ENCODE data around the gene SLC37A1. TPM values are rescaled to one million over a fixed set of nuclear protein-coding genes. Genes with fewer than 3 reads are reported as not detected.

SLC37A1 gene
- total RNA-seq, 2 donors from 2014 or later: 6.6 to 9.6 TPM

DNA sequence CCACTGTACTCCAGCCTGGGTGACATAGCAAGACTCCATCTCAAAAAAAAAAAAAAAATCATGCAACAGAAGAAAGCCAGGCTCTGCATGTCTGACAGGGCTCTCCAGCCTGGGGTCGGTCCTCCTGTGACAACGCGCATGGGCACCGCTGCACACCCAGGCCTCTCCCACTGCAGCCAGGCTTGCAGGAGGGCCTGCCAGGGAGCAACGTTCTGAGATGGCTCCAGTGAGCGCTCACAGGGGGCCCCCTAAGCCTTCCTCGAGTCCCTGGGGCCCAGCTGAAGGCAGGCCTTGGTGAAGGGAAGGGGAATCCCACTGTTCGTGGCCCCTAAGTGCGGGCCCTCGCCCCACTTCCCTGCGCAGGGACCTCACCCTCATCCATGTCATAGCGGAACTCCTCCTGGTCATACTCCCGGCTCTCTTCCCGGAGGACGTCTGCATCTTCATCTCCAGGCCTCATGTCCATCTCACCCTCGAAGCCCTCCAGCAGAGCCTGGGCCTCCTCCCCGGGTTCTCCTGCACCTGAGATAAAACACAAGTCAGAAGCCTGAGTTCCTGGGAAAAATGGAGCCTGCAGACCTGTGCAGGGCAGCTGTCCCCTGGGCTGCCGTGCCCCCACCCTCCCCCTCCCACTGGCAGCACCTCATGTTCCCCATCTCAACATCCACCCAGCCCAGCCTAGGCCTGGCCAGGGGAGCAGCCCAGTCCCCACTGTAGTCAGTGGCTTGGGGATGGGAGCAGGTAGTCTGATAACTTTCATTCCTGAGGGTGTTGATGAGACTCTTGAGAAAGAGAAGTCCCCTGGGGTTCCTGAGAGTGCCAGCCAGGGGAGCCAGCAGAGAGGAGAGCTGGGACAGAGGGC is 37.9 kb upstream of the SLC37A1 start:
- Histone ChIP-seq H3K4me1 (ENCODE audit: control insufficient read depth in 1 of 2, low read depth in 2 of 2) (no peaks in the 10 kb centered on the region), H3K4me3 (no peak overlapping the region), H3K36me3 (no peaks in the 10 kb centered on the region), H3K27me3 (replicated peaks; ENCODE audit: insufficient read depth) (no peaks in the 10 kb centered on the region), H3K9me3 (no peaks in the 10 kb centered on the region), H3K27ac (no peak overlapping the region)
- DNase-seq (ENCODE audit: low spot score): no peak
- no peak for ATAC-seq (ENCODE audit: insufficient number of reproducible peaks, low FRiP score, low read depth)
- TF ChIP-seq, protein P1, sequence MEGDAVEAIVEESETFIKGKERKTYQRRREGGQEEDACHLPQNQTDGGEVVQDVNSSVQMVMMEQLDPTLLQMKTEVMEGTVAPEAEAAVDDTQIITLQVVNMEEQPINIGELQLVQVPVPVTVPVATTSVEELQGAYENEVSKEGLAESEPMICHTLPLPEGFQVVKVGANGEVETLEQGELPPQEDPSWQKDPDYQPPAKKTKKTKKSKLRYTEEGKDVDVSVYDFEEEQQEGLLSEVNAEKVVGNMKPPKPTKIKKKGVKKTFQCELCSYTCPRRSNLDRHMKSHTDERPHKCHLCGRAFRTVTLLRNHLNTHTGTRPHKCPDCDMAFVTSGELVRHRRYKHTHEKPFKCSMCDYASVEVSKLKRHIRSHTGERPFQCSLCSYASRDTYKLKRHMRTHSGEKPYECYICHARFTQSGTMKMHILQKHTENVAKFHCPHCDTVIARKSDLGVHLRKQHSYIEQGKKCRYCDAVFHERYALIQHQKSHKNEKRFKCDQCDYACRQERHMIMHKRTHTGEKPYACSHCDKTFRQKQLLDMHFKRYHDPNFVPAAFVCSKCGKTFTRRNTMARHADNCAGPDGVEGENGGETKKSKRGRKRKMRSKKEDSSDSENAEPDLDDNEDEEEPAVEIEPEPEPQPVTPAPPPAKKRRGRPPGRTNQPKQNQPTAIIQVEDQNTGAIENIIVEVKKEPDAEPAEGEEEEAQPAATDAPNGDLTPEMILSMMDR (IDR thresholded peaks at IDR 0.05): no peak

DNA sequence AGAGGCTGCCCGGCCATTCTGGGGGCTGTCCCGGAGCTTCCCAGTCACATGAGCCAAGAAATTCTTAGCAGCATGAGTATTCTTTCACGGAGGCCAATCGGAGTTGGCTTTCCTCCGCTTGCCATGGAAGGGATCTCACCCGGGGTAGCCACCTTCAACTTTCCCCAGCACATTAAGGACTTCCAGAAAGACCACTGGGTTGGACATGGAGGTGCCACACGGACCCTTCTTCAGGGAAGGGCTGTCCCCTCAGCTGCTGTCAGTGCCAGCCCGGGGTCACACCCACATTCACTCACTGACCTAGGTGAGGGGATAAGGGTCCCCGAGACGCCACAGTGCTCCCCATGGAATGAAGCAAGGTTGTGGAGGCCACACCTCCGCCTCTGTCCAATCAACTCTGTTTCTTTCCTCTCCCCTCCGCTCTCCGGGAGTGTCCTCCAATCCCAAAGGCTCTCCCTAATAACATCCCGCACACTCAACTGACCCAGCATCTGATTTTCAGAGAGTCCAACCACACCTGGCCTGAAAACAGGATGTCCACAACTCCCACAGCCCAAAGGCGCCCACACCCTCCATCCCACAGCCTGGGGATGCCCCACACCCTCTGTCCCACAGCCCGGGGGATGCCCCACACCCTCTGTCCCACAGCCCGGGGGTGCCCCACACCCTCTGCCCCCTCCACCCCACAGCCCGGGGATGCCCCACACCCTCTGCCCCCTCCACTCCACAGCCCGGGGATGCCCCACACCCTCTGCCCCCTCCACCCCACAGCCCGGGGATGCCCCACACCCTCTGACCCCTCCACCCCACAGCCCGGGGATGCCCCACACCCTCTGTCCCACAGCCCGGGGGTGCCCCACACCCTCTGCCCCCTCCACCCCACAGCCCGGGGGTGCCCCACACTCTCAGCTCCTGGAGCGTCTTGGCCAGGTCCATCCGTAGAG is 37.0 kb upstream of the SLC37A1 start:
- H3K4me3 ChIP-seq: no peak overlapping the region
- DNase-seq (ENCODE audit: low spot score) (no peak), ATAC-seq (ENCODE audit: insufficient number of reproducible peaks, low FRiP score, low read depth) (no peak)
- H3K4me1 ChIP-seq (ENCODE audit: control insufficient read depth in 1 of 2, low read depth in 2 of 2): no peaks in the 10 kb centered on the region
- no peaks in the 10 kb centered on the region for H3K9me3 ChIP-seq
- H3K27ac ChIP-seq: no peak overlapping the region
- H3K36me3 ChIP-seq: no peaks in the 10 kb centered on the region
- H3K27me3 ChIP-seq (replicated peaks; ENCODE audit: insufficient read depth): no peaks in the 10 kb centered on the region
- TF ChIP-seq, protein P1 (IDR thresholded peaks at IDR 0.05): no peak

DNA sequence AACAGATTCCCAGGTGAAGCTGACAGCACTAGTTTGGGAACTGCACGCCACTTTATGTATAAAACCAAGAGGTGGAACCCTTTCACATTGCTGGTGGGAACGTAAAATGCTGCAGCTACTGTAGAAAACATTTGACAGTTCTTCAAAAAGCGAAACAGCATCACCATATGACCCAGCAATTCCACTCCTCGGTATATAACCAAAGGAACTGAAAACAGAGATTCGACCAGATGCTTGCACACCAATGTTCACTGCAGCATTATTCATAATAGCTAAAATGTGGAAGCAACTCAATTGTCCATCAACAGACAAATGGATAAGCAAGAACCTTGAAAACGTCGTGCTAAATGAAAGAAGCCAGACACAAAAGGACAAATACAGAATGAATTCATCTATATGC is 35.1 kb upstream of the SLC37A1 start:
- no peak for DNase-seq (ENCODE audit: low spot score)
- H3K4me1 ChIP-seq (ENCODE audit: control insufficient read depth in 1 of 2, low read depth in 2 of 2): no peaks in the 10 kb centered on the region
- no peak for ATAC-seq (ENCODE audit: insufficient number of reproducible peaks, low FRiP score, low read depth)
- H3K36me3 ChIP-seq: no peaks in the 10 kb centered on the region
- H3K9me3 ChIP-seq: no peaks in the 10 kb centered on the region
- TF ChIP-seq, protein P1 (IDR thresholded peaks at IDR 0.05): no peak
- no peak overlapping the region for H3K27ac ChIP-seq
- no peaks in the 10 kb centered on the region for H3K27me3 ChIP-seq (replicated peaks; ENCODE audit: insufficient read depth)
- no peak overlapping the region for H3K4me3 ChIP-seq

DNA sequence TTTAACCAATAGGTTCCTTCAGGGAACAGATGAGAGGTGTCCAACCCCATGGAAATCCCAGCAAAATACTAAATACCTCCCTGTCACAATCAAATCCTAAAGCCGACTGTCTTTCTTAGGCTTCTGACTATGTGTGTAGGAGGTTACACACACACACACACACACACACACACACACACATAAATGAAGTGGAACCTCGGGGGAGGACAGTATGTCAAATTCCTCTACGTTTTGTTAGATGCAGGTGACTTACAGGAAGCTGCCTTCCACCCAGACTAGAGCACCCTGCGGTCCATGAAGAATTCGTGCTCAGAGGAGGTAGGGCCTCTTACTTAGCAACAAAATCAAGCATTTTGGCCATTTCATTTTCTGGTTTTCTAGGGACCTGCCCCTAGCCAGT is 34.1 kb upstream of the SLC37A1 start:
- DNase-seq (ENCODE audit: low spot score): no peak
- no peaks in the 10 kb centered on the region for H3K4me1 ChIP-seq (ENCODE audit: control insufficient read depth in 1 of 2, low read depth in 2 of 2)
- H3K9me3 ChIP-seq: no peaks in the 10 kb centered on the region
- TF ChIP-seq, protein P1 (IDR thresholded peaks at IDR 0.05): no peak
- no peak overlapping the region for H3K27ac ChIP-seq
- no peaks in the 10 kb centered on the region for H3K36me3 ChIP-seq
- no peaks in the 10 kb centered on the region for H3K27me3 ChIP-seq (replicated peaks; ENCODE audit: insufficient read depth)
- H3K4me3 ChIP-seq: no peak overlapping the region
- ATAC-seq (ENCODE audit: insufficient number of reproducible peaks, low FRiP score, low read depth): no peak

DNA sequence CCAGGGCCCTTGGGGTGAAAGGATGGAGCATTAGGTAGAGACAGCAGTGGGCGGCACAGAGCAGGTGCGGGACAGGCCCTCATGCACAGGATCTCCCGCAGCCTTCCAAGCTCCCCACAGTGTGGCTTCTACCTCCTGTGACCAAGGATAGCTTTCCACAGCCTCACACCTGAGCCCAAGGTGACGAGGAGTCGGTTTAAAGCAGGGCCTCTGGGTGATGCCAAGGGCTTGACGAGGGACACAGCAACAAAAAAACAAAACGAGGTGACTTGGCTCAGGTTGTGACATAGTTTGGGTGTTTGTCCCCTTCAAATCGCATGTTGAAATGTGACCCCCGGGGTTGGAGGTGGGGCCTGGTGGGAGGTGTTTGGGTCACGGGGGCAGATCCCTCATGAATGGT is 32.9 kb upstream of the SLC37A1 start:
- TF ChIP-seq, protein P1 (IDR thresholded peaks at IDR 0.05): no peak
- no peaks in the 10 kb centered on the region for H3K4me1 ChIP-seq (ENCODE audit: control insufficient read depth in 1 of 2, low read depth in 2 of 2)
- H3K4me3 ChIP-seq: no peak overlapping the region

More for the DNA sequence above, 32.9 kb upstream of the SLC37A1 start:
- H3K27ac ChIP-seq: no peak overlapping the region
- no peaks in the 10 kb centered on the region for H3K9me3 ChIP-seq
- no peaks in the 10 kb centered on the region for H3K27me3 ChIP-seq (replicated peaks; ENCODE audit: insufficient read depth)
- ATAC-seq (ENCODE audit: insufficient number of reproducible peaks, low FRiP score, low read depth) (no peak), DNase-seq (ENCODE audit: low spot score) (no peak)
- H3K36me3 ChIP-seq: no peaks in the 10 kb centered on the region

Measured in thoracic aorta (tissue), 2 donors.